ENCODE measurements around the gene ACHE.

- TF ChIP-seq POLR2A (IDR thresholded peaks at IDR 0.05; ENCODE audit: low read length) (no peak), GATA1 (IDR thresholded peaks at IDR 0.05; ENCODE audit: low read depth, low read length) (no peak)
These were observed 7.2 kb downstream of the ACHE start for GRCh38 chr7:100888291-100888987.

Data from erythroblast (primary cell).